ENCODE measurements around the gene MDFIC.

MDFIC gene

GRCh38 chr7:115038158-115038557, 116.3 kb downstream of the MDFIC start:
- no peak for TF ChIP-seq TAF1 (IDR thresholded peaks at IDR 0.05; ENCODE audit: low read depth, low read length)
- no peak for TF ChIP-seq POLR2A (IDR thresholded peaks at IDR 0.05; ENCODE audit: low read depth, low read length)
- TF ChIP-seq SPI1 (IDR thresholded peaks at IDR 0.05; ENCODE audit: low read depth, low read length): no peak
- no peak for TF ChIP-seq POLR2AphosphoS5 (IDR thresholded peaks at IDR 0.05; ENCODE audit: low read depth, low read length)
- TF ChIP-seq POU2F2 (IDR thresholded peaks at IDR 0.05; ENCODE audit: low read depth, low read length): no peak
- DNase-seq (ENCODE audit: insufficient read length, low spot score): no peak
- no peak for FAIRE-seq

- TF ChIP-seq POU2F2 (IDR thresholded peaks at IDR 0.05; ENCODE audit: low read depth, low read length): no peak
- no peak for TF ChIP-seq POLR2AphosphoS5 (IDR thresholded peaks at IDR 0.05; ENCODE audit: low read depth, low read length)
- TF ChIP-seq PAX5 (IDR thresholded peaks at IDR 0.05; ENCODE audit: insufficient read depth, low read length, severe bottlenecking): no peak
- TF ChIP-seq POLR2A (IDR thresholded peaks at IDR 0.05; ENCODE audit: low read depth, low read length): no peak
- no peak for TF ChIP-seq TAF1 (IDR thresholded peaks at IDR 0.05; ENCODE audit: low read depth, low read length)
- TF ChIP-seq SPI1 (IDR thresholded peaks at IDR 0.05; ENCODE audit: low read depth, low read length): no peak
- FAIRE-seq: no peak
- DNase-seq (ENCODE audit: insufficient read length, low spot score): no peak
These were observed 118.2 kb downstream of the MDFIC start for GRCh38 chr7:115040057-115040456.

GRCh38 chr7:115040495-115040894, 118.6 kb downstream of the MDFIC start:
- no peak for TF ChIP-seq POLR2AphosphoS5 (IDR thresholded peaks at IDR 0.05; ENCODE audit: low read depth, low read length)
- no peak for TF ChIP-seq POLR2A (IDR thresholded peaks at IDR 0.05; ENCODE audit: low read depth, low read length)
- TF ChIP-seq PAX5 (IDR thresholded peaks at IDR 0.05; ENCODE audit: insufficient read depth, low read length, severe bottlenecking): no peak
- FAIRE-seq (no peak), DNase-seq (ENCODE audit: insufficient read length, low spot score) (no peak)

- no peak for TF ChIP-seq POU2F2 (IDR thresholded peaks at IDR 0.05; ENCODE audit: low read depth, low read length)
- TF ChIP-seq POLR2A (IDR thresholded peaks at IDR 0.05; ENCODE audit: low read depth, low read length): no peak
- no peak for TF ChIP-seq PAX5 (IDR thresholded peaks at IDR 0.05; ENCODE audit: insufficient read depth, low read length, severe bottlenecking)
- no peak for TF ChIP-seq SPI1 (IDR thresholded peaks at IDR 0.05; ENCODE audit: low read depth, low read length)
- no peak for TF ChIP-seq POLR2AphosphoS5 (IDR thresholded peaks at IDR 0.05; ENCODE audit: low read depth, low read length)
- TF ChIP-seq TAF1 (IDR thresholded peaks at IDR 0.05; ENCODE audit: low read depth, low read length): no peak
- DNase-seq (ENCODE audit: insufficient read length, low spot score) (no peak), FAIRE-seq (no peak)
These were observed 120.7 kb downstream of the MDFIC start for GRCh38 chr7:115042596-115042995.

DNA sequence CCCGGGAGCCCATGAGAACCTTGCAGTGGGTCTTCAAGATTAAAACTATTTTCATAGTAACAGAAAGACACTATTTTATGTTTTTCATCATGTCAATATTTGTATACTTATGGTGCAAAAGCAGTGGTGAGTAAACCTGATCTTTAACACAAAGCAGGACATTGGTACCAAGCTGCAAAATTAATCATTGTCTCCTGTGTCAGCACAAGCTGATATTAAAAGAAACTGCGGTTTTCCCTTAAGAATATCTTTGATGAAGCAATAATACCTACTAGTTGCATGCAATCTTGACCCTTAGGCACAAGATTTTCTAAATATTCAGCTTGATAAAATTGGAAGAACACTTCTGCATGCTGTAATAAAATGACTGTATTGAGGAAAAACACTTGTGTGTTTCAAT, 121.7 kb downstream of the MDFIC start:
- DNase-seq (ENCODE audit: insufficient read length, low spot score): no peak
- no peak for TF ChIP-seq PAX5 (IDR thresholded peaks at IDR 0.05; ENCODE audit: insufficient read depth, low read length, severe bottlenecking)
- TF ChIP-seq SPI1 (IDR thresholded peaks at IDR 0.05; ENCODE audit: low read depth, low read length): no peak
- no peak for TF ChIP-seq POLR2A (IDR thresholded peaks at IDR 0.05; ENCODE audit: low read depth, low read length)
- TF ChIP-seq TAF1 (IDR thresholded peaks at IDR 0.05; ENCODE audit: low read depth, low read length): no peak
- no peak for TF ChIP-seq POU2F2 (IDR thresholded peaks at IDR 0.05; ENCODE audit: low read depth, low read length)
- no peak for TF ChIP-seq POLR2AphosphoS5 (IDR thresholded peaks at IDR 0.05; ENCODE audit: low read depth, low read length)
- no peak for FAIRE-seq

- no peak for FAIRE-seq
- DNase-seq (ENCODE audit: insufficient read length, low spot score): no peak
These were observed 122.3 kb downstream of the MDFIC start for GRCh38 chr7:115044224-115044623.

GRCh38 chr7:115047958-115048720, 126.2 kb downstream of the MDFIC start:
- FAIRE-seq (no peak), DNase-seq (ENCODE audit: insufficient read length, low spot score) (no peak)
- no peak for TF ChIP-seq PAX5 (IDR thresholded peaks at IDR 0.05; ENCODE audit: insufficient read depth, low read length, severe bottlenecking)

More at GRCh38 chr7:115044224-115044623, 122.3 kb downstream of the MDFIC start:
- TF ChIP-seq POU2F2 (IDR thresholded peaks at IDR 0.05; ENCODE audit: low read depth, low read length) (no peak), POLR2AphosphoS5 (IDR thresholded peaks at IDR 0.05; ENCODE audit: low read depth, low read length) (no peak), SPI1 (IDR thresholded peaks at IDR 0.05; ENCODE audit: low read depth, low read length) (no peak), TAF1 (IDR thresholded peaks at IDR 0.05; ENCODE audit: low read depth, low read length) (no peak), PAX5 (IDR thresholded peaks at IDR 0.05; ENCODE audit: insufficient read depth, low read length, severe bottlenecking) (no peak), POLR2A (IDR thresholded peaks at IDR 0.05; ENCODE audit: low read depth, low read length) (no peak)

DNA sequence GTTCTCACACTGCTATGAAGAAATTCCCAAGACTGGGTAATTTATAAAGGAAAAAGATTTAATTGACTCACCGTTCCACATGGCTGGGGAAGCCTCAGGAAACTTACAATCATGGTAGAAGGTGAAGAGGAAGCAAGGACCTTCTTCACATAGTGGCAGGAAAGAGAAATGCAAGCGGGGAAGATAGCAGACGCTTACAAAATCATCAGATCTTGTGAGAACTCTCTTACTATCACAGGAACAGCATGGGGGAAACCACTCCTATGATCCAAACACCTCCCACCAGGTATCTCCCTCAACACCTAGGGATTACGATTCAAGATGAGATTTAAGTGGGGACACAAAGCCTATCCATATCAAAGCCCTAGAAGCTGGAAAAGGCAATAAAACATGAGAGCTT, 130.8 kb downstream of the MDFIC start:
- no peak for DNase-seq (ENCODE audit: insufficient read length, low spot score)
- no peak for FAIRE-seq
- TF ChIP-seq TAF1 (IDR thresholded peaks at IDR 0.05; ENCODE audit: low read depth, low read length): no peak
- TF ChIP-seq POLR2A (IDR thresholded peaks at IDR 0.05; ENCODE audit: low read depth, low read length): no peak
- TF ChIP-seq POU2F2 (IDR thresholded peaks at IDR 0.05; ENCODE audit: low read depth, low read length): no peak
- no peak for TF ChIP-seq PAX5 (IDR thresholded peaks at IDR 0.05; ENCODE audit: insufficient read depth, low read length, severe bottlenecking)
- TF ChIP-seq SPI1 (IDR thresholded peaks at IDR 0.05; ENCODE audit: low read depth, low read length): no peak
- TF ChIP-seq POLR2AphosphoS5 (IDR thresholded peaks at IDR 0.05; ENCODE audit: low read depth, low read length): no peak

DNA sequence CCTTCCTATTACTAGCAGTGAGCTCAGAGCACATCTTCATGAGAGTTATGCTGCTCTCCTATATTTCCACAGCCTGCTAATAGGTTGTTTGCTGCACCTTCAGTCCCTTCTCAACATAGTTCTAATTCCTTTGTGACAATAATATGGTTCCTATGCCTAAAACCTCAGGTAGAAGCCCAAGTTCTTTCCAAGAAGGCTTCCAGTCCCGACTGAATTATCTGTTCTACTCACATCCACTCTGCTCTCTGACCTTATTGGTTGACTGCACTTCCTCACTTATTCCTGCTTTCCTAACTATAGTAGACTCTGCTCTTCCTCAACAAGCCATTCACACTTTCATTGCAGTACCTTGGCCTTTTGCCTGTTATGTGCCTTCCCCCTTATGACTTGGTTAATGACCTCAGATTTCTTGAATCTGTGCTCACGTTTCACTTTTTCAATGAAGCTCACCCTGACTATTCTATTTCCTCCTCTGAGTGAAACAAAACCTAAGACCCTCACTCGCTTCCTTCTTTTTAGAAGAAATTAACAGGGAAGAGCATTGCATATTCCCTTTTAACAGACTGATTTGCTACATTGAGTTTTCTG, 132.7 kb downstream of the MDFIC start:
- DNase-seq (ENCODE audit: insufficient read length, low spot score) (no peak), FAIRE-seq (no peak)
- TF ChIP-seq POLR2A (IDR thresholded peaks at IDR 0.05; ENCODE audit: low read depth, low read length): no peak
- TF ChIP-seq SPI1 (IDR thresholded peaks at IDR 0.05; ENCODE audit: low read depth, low read length): no peak
- TF ChIP-seq POU2F2 (IDR thresholded peaks at IDR 0.05; ENCODE audit: low read depth, low read length): no peak
- no peak for TF ChIP-seq PAX5 (IDR thresholded peaks at IDR 0.05; ENCODE audit: insufficient read depth, low read length, severe bottlenecking)
- TF ChIP-seq POLR2AphosphoS5 (IDR thresholded peaks at IDR 0.05; ENCODE audit: low read depth, low read length): no peak
- no peak for TF ChIP-seq TAF1 (IDR thresholded peaks at IDR 0.05; ENCODE audit: low read depth, low read length)

- no peak for FAIRE-seq
- no peak for TF ChIP-seq POLR2AphosphoS5 (IDR thresholded peaks at IDR 0.05; ENCODE audit: low read depth, low read length)
- no peak for TF ChIP-seq PAX5 (IDR thresholded peaks at IDR 0.05; ENCODE audit: insufficient read depth, low read length, severe bottlenecking)
- TF ChIP-seq POU2F2 (IDR thresholded peaks at IDR 0.05; ENCODE audit: low read depth, low read length): no peak
- no peak for TF ChIP-seq TAF1 (IDR thresholded peaks at IDR 0.05; ENCODE audit: low read depth, low read length)
- DNase-seq (ENCODE audit: insufficient read length, low spot score): no peak
These were observed 134.1 kb downstream of the MDFIC start for GRCh38 chr7:115056019-115056418.
